A549 (cell line): ENCODE data around the gene NTNG1. TPM values are rescaled to one million over a fixed set of nuclear protein-coding genes. Genes with fewer than 3 reads are reported as not detected.

Source experiments
- ATAC-seq, 2 experiments: fragments of 200-7000 bp in 1 of 2; fragments of >200 bp in 1 of 2; cut with Nextera tagmentation in 1 of 2; cut with Tn5 transposase in 1 of 2; 3 replicates each; pipeline versions ENCODE4 v1.8.0 to v1.9.1; 2018 to 2020; ENCODE audit warnings: mild to moderate bottlenecking in 1 of 2, moderate library complexity in 1 of 2
- CTCF ChIA-PET: fragments of 300-600 bp; sonication (Branson Sonifier 250); formaldehyde crosslinking; extraction: SDS; loops from one replicate; lab custom pipeline; 2021; ENCODE audit warnings: antibody characterized with exemption, inconsistent platforms; lab: Yijun Ruan, JAX
- POLR2A ChIA-PET: fragments of 350-600 bp; formaldehyde crosslinking; extraction: SDS; loops from one replicate; lab custom pipeline; 2021; ENCODE audit warnings: antibody characterized with exemption, inconsistent platforms; lab: Yijun Ruan, JAX
- DNase-seq, 2 experiments: peaks; one replicate each; pipeline versions ENCODE4 v3.0.0 to v3.0.0-alpha.2; 2011 to 2016; ENCODE audit warnings: low read depth in 1 of 2, low spot score in 1 of 2
- FAIRE-seq: peaks from 2 replicates; lab custom pipeline; 2011; peaks lifted over from hg19 to GRCh38; lab: Jason Lieb, UNC
- H3K27ac ChIP-seq, 2 experiments: fragments of >200 bp; sonication (Bioruptor Twin); formaldehyde crosslinking; 3 replicates each; pipeline ENCODE4 v1.5.1; 2016 to 2017
- H3K4me1 ChIP-seq: fragments of >200 bp; sonication (Bioruptor Twin); formaldehyde crosslinking; 3 replicates; pipeline ENCODE4 v1.6.1; 2016
- H3K4me2 ChIP-seq: fragments of >200 bp; sonication (Bioruptor Twin); formaldehyde crosslinking; 3 replicates; pipeline ENCODE4 v1.6.1; 2016
- H3K4me3 ChIP-seq: fragments of >200 bp; sonication (Bioruptor Twin); formaldehyde crosslinking; 3 replicates; pipeline ENCODE4 v1.5.1; 2016
- H3K9me3 ChIP-seq: fragments of >200 bp; sonication (Bioruptor Twin); formaldehyde crosslinking; 3 replicates; pipeline ENCODE4 v1.6.1; 2016
- CBX2 ChIP-seq: fragments of 200-600 bp; sonication (generic); IDR thresholded peaks from 2 replicates; pipeline ENCODE4 v1.6.1; 2016; ENCODE audit warnings: low read depth, mild to moderate bottlenecking, borderline replicate concordance
- CBX8 ChIP-seq: fragments of 200-600 bp; sonication (generic); IDR thresholded peaks from 2 replicates; pipeline ENCODE4 v1.6.1; 2016
- EHF ChIP-seq: fragments of 250-450 bp; sonication (Bioruptor Pico); IDR thresholded peaks from 2 replicates; pipeline ENCODE4 v1.5.0; 2020; ENCODE audit warnings: mild to moderate bottlenecking
- EHMT2 ChIP-seq: fragments of 200-600 bp; sonication (generic); IDR thresholded peaks from 2 replicates; pipeline ENCODE4 v1.6.1; 2016; ENCODE audit warnings: antibody characterized with exemption, low read depth, mild to moderate bottlenecking, moderate library complexity
- FOSB ChIP-seq: fragments of 250-450 bp; sonication (Bioruptor Pico); IDR thresholded peaks from 2 replicates; pipeline ENCODE4 v1.5.0; 2020; ENCODE audit warnings: mild to moderate bottlenecking, moderate library complexity
- FOSL2 ChIP-seq, 2 experiments: fragments of 450-650 bp in 1 of 2; fragments of >200 bp in 1 of 2; sonication (Bioruptor Twin) in 1 of 2; formaldehyde crosslinking; IDR thresholded peaks; 2 replicates each; pipeline versions ENCODE4 v1.5.0 to v1.6.1; 2016 to 2020; ENCODE audit warnings: mild to moderate bottlenecking in 1 of 2, moderate library complexity in 1 of 2
- HEYL ChIP-seq: fragments of 250-450 bp; sonication (Bioruptor Pico); IDR thresholded peaks from 2 replicates; pipeline ENCODE4 v1.8.0; 2021; ENCODE audit warnings: mild to moderate bottlenecking, moderate library complexity
- HOXB13 ChIP-seq: fragments of 250-450 bp; sonication (Bioruptor Pico); IDR thresholded peaks from 2 replicates; pipeline ENCODE4 v1.5.0; 2020; ENCODE audit warnings: low read depth, mild to moderate bottlenecking, moderate library complexity
- HOXB5 ChIP-seq: fragments of 250-450 bp; sonication (Bioruptor Pico); IDR thresholded peaks from 2 replicates; pipeline ENCODE4 v1.5.0; 2020; ENCODE audit warnings: mild to moderate bottlenecking, moderate library complexity
- MAZ ChIP-seq: fragments of 150-350 bp; IDR thresholded peaks from 2 replicates; pipeline ENCODE4 v1.6.1; 2014; ENCODE audit warnings: antibody characterized with exemption, low read depth, low read length, borderline replicate concordance
- NR3C1 ChIP-seq: fragments of >200 bp; sonication (Bioruptor Twin); formaldehyde crosslinking; IDR thresholded peaks from 3 replicates; pipeline ENCODE4 v1.6.1; 2017
- POLR2A ChIP-seq: IDR thresholded peaks from 2 replicates; pipeline ENCODE4 v1.6.1; 2012; ENCODE audit warnings: mild to moderate bottlenecking, low read length
- RNF2 ChIP-seq: fragments of 200-600 bp; sonication (generic); IDR thresholded peaks from 2 replicates; pipeline ENCODE4 v1.6.1; 2016; ENCODE audit warnings: low read depth, mild to moderate bottlenecking, antibody characterized with exemption, moderate library complexity, borderline replicate concordance
- SMC3 ChIP-seq: fragments of >200 bp; sonication (Bioruptor Twin); formaldehyde crosslinking; IDR thresholded peaks from 3 replicates; pipeline ENCODE4 v1.6.1; 2018; ENCODE audit warnings: inconsistent platforms
- TFCP2L1 ChIP-seq: fragments of 250-450 bp; sonication (Bioruptor Pico); IDR thresholded peaks from 2 replicates; pipeline ENCODE4 v1.5.0; 2021; ENCODE audit warnings: mild to moderate bottlenecking
- TP53 ChIP-seq: fragments of 250-450 bp; sonication (Bioruptor Pico); IDR thresholded peaks from 2 replicates; pipeline ENCODE4 v1.5.0; 2021; ENCODE audit warnings: mild to moderate bottlenecking, moderate library complexity
- ZC3H11A ChIP-seq: fragments of 450-650 bp; IDR thresholded peaks from 2 replicates; pipeline ENCODE4 v1.6.1; 2014; ENCODE audit warnings: antibody characterized with exemption, mild to moderate bottlenecking
- ZFP36 ChIP-seq: fragments of 450-650 bp; IDR thresholded peaks from 2 replicates; pipeline ENCODE4 v1.6.1; 2014; ENCODE audit warnings: borderline replicate concordance; ENCODE audit not compliant: partially characterized antibody
- WGBS: methylation state at CpG from one replicate; pipeline ENCODE4 v1.1.6; 2017; ENCODE audit errors: missing lambda C conversion rate; 5-methylcytosine and 5-hydroxymethylcytosine counted together
- polyA plus RNA-seq, 4 experiments: library from polyadenylated mRNA; depleted of rRNA in 3 of 4; stranded (reverse); fragments of >200 nt; fragmentation: RNase III in 1 of 4; extraction: RNeasy Plus Mini Kit Qiagen cat#74134 plus additional on column Dnase treatment in 1 of 4; gene quantifications; 2 replicates in 3 of 4; 3 replicates in 1 of 4; pipeline ENCODE4 v1.2.3, GENCODE V29; 2011 to 2017
- TF ChIP-seq, protein P1 (sequence below): fragments of 250-450 bp; sonication (Bioruptor Pico); IDR thresholded peaks from 2 replicates; pipeline ENCODE4 v1.5.0; 2020; ENCODE audit warnings: low read depth, mild to moderate bottlenecking, moderate library complexity
- TF ChIP-seq, protein P2 (sequence below): IDR thresholded peaks from 2 replicates; pipeline ENCODE4 v1.6.1; 2012
- TF ChIP-seq, protein P3 (sequence below): fragments of 250-450 bp; sonication (Bioruptor Pico); IDR thresholded peaks from 2 replicates; pipeline ENCODE4 v1.5.0; 2021; ENCODE audit warnings: mild to moderate bottlenecking, moderate library complexity, borderline replicate concordance
- TF ChIP-seq, protein P4 (sequence below): fragments of 150-350 bp; IDR thresholded peaks from 2 replicates; pipeline ENCODE4 v1.6.1; 2014; ENCODE audit warnings: low read depth, mild to moderate bottlenecking, low read length
- TF ChIP-seq, protein P5 (sequence below): fragments of >200 bp; sonication (Bioruptor Twin); formaldehyde crosslinking; IDR thresholded peaks from 3 replicates; pipeline ENCODE4 v1.5.1; 2016
- TF ChIP-seq, protein P6 (sequence below): fragments of 450-650 bp; IDR thresholded peaks from 2 replicates; pipeline ENCODE4 v1.6.1; 2014; ENCODE audit warnings: antibody characterized with exemption

NTNG1 gene
- polyA plus RNA-seq, 2 of the 4 experiments (the other 2 are of a cell fraction), result not detected

DNA sequence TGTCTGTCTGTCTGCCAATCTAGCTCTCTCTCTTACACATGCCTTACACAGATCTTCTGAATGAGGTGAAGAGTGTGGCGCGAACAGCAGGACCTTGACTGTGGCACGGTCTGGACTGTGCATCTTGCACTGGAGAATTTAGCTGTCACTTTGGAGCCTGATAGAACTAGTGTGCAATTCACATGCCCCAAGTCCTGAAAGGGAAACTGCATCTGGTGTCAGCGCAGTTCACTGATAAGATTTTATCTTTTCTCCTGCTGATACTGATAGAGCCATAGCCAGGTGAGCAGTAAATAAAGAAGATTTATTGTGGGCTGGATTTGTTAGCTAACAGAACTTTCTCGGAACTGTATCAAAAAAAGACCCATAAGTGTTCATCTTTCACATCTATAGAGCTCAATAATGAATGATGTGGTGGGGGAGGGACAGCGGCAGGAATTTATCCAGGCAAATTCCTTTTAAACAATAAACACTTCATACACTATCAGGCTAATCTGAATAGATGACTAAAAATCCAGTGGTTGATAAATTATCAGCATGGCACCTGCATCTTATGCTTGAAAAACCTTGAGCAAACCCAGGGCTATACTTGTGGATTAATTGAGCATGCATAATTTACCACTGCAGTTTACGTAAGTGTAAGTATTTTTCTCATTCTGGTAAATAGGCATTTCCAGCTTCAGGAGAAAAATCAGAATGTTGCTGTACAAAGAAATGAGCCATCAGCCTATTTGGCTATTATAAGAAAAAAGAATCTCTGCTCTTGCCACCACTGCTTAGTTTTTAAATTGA lies 104.1 kb downstream of the NTNG1 start:
- Histone ChIP-seq H3K4me2 (no peak overlapping the region), H3K27ac (no peak overlapping the region), H3K4me3 (no peak overlapping the region), H3K4me1 (no peaks in the 10 kb centered on the region), H3K9me3 (no peaks in the 10 kb centered on the region)
- 40% methylated on average over 7 of the region's 7 CpGs for WGBS
- ChIA-PET POLR2A (no interaction called here), CTCF (no interaction called here)
- no peak for ATAC-seq
- no peak for FAIRE-seq
- TF ChIP-seq EHMT2, result no peak
- TF ChIP-seq, protein P1, sequence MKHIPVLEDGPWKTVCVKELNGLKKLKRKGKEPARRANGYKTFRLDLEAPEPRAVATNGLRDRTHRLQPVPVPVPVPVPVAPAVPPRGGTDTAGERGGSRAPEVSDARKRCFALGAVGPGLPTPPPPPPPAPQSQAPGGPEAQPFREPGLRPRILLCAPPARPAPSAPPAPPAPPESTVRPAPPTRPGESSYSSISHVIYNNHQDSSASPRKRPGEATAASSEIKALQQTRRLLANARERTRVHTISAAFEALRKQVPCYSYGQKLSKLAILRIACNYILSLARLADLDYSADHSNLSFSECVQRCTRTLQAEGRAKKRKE (CRISPR knock-in tag), result no peak
- TF ChIP-seq EHF (CRISPR knock-in tag), result no peak
- no peak for TF ChIP-seq ZC3H11A
- no peak for TF ChIP-seq HOXB13 (CRISPR knock-in tag)
- TF ChIP-seq, protein P2, sequence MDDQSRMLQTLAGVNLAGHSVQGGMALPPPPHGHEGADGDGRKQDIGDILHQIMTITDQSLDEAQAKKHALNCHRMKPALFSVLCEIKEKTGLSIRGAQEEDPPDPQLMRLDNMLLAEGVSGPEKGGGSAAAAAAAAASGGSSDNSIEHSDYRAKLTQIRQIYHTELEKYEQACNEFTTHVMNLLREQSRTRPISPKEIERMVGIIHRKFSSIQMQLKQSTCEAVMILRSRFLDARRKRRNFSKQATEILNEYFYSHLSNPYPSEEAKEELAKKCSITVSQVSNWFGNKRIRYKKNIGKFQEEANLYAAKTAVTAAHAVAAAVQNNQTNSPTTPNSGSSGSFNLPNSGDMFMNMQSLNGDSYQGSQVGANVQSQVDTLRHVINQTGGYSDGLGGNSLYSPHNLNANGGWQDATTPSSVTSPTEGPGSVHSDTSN, result no peak
- no peak for TF ChIP-seq TFCP2L1
- no peak for TF ChIP-seq FOSL2 (IDR thresholded peaks at IDR 0.05)
- no peak for TF ChIP-seq FOSL2 (CRISPR knock-in tag; IDR thresholded peaks at IDR 0.05)
- TF ChIP-seq MAZ, result no peak
- TF ChIP-seq FOSB, result no peak
- TF ChIP-seq CBX8, result no peak
- TF ChIP-seq POLR2A, result no peak
- TF ChIP-seq, protein P3, sequence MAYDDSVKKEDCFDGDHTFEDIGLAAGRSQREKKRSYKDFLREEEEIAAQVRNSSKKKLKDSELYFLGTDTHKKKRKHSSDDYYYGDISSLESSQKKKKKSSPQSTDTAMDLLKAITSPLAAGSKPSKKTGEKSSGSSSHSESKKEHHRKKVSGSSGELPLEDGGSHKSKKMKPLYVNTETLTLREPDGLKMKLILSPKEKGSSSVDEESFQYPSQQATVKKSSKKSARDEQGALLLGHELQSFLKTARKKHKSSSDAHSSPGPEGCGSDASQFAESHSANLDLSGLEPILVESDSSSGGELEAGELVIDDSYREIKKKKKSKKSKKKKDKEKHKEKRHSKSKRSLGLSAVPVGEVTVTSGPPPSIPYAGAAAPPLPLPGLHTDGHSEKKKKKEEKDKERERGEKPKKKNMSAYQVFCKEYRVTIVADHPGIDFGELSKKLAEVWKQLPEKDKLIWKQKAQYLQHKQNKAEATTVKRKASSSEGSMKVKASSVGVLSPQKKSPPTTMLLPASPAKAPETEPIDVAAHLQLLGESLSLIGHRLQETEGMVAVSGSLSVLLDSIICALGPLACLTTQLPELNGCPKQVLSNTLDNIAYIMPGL (CRISPR knock-in tag), result no peak
- DNase-seq, result no peak

DNA sequence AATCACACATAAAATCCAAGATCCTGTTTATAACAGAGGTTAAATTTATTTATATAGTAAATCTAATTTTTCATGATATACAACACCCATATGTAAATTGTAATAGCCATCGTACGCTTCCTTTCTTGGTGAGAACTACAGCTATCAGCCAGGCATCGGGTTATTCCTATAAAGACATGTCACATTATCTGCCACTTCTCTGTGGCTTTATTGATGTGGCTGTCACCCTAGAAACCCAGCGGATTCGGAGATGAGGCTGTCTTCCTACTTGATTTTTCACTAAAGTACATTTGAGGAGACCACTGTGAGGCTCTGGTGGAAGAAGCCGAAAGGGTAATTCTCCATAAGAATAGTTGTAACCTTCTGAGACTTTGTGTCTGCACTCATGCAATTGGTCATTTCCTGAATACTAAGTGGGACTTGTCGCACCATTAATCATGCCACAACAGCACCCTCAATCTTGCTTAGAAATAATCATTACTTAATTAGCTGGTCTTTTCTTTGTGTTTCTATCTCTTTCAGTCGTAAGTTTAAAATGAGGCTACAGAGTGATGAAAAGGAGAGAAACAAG lies 106.0 kb downstream of the NTNG1 start:
- 25% methylated on average over 8 of the region's 8 CpGs for WGBS
- ATAC-seq, result no peak
- Histone ChIP-seq H3K4me2 (no peak overlapping the region), H3K4me1 (no peaks in the 10 kb centered on the region), H3K4me3 (no peak overlapping the region), H3K27ac (no peak overlapping the region), H3K9me3 (no peaks in the 10 kb centered on the region)
- ChIA-PET POLR2A (no interaction called here), CTCF (interaction anchor here (0.7 kb wide), 1 partner anchor 397 kb away, joined by 3 read pairs; no protein-coding TSS in a partner anchor)
- FAIRE-seq, result no peak
- DNase-seq, result no peak
- TF ChIP-seq, protein P4, sequence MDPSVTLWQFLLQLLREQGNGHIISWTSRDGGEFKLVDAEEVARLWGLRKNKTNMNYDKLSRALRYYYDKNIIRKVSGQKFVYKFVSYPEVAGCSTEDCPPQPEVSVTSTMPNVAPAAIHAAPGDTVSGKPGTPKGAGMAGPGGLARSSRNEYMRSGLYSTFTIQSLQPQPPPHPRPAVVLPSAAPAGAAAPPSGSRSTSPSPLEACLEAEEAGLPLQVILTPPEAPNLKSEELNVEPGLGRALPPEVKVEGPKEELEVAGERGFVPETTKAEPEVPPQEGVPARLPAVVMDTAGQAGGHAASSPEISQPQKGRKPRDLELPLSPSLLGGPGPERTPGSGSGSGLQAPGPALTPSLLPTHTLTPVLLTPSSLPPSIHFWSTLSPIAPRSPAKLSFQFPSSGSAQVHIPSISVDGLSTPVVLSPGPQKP, result no peak
- TF ChIP-seq NR3C1 (no peak), RNF2 (no peak), HEYL (no peak), HOXB5 (CRISPR knock-in tag) (no peak), CBX2 (no peak), SMC3 (no peak), ZC3H11A (no peak), CBX8 (no peak), TP53 (CRISPR knock-in tag) (no peak), ZFP36 (no peak), POLR2A (no peak)
- TF ChIP-seq, protein P3 (CRISPR knock-in tag), result no peak
- TF ChIP-seq, protein P5, sequence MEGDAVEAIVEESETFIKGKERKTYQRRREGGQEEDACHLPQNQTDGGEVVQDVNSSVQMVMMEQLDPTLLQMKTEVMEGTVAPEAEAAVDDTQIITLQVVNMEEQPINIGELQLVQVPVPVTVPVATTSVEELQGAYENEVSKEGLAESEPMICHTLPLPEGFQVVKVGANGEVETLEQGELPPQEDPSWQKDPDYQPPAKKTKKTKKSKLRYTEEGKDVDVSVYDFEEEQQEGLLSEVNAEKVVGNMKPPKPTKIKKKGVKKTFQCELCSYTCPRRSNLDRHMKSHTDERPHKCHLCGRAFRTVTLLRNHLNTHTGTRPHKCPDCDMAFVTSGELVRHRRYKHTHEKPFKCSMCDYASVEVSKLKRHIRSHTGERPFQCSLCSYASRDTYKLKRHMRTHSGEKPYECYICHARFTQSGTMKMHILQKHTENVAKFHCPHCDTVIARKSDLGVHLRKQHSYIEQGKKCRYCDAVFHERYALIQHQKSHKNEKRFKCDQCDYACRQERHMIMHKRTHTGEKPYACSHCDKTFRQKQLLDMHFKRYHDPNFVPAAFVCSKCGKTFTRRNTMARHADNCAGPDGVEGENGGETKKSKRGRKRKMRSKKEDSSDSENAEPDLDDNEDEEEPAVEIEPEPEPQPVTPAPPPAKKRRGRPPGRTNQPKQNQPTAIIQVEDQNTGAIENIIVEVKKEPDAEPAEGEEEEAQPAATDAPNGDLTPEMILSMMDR, result no peak
- TF ChIP-seq, protein P6, sequence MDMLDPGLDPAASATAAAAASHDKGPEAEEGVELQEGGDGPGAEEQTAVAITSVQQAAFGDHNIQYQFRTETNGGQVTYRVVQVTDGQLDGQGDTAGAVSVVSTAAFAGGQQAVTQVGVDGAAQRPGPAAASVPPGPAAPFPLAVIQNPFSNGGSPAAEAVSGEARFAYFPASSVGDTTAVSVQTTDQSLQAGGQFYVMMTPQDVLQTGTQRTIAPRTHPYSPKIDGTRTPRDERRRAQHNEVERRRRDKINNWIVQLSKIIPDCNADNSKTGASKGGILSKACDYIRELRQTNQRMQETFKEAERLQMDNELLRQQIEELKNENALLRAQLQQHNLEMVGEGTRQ, result no peak
- TF ChIP-seq, protein P2, result no peak
